GM18511 (cell line): ENCODE results near the gene UNC13A.

ENCODE experiments used
- ATAC-seq: cut with Tn5 transposase; IDR thresholded peaks from one replicate; pipeline ENCODE4 v1.9.1; 2021; ENCODE audit warnings: mild to moderate bottlenecking, moderate library complexity; ENCODE audit not compliant: unreplicated experiment

The UNC13A gene

GRCh38 chr19:17711851-17712250, 23.7 kb upstream of the UNC13A start:
- no peak for ATAC-seq

GRCh38 chr19:17706750-17707181, 18.6 kb upstream of the UNC13A start:
- no peak for ATAC-seq

- ATAC-seq, result no peak
Observed at GRCh38 chr19:17703824-17704463, 15.8 kb upstream of the UNC13A start.

GRCh38 chr19:17695198-17695597, 7.0 kb upstream of the UNC13A start:
- ATAC-seq, result no peak

GRCh38 chr19:17692566-17692965, 4.4 kb upstream of the UNC13A start:
- ATAC-seq, result no peak

- no peak for ATAC-seq
Observed at GRCh38 chr19:17688853-17689595, 870 bp upstream of the UNC13A start.

- no peak for ATAC-seq
Observed at GRCh38 chr19:17687141-17687856, 855 bp downstream of the UNC13A start.

- ATAC-seq, result no peak
Observed at GRCh38 chr19:17686592-17687024, 1.5 kb downstream of the UNC13A start.

GRCh38 chr19:17686023-17686521, 2.1 kb downstream of the UNC13A start:
- no peak for ATAC-seq

GRCh38 chr19:17685451-17686022, 2.6 kb downstream of the UNC13A start:
- no peak for ATAC-seq

GRCh38 chr19:17684256-17684655, 3.9 kb downstream of the UNC13A start:
- ATAC-seq, result no peak

- no peak for ATAC-seq
Observed at GRCh38 chr19:17683078-17683477, 5.1 kb downstream of the UNC13A start.

GRCh38 chr19:17682273-17682672, 5.9 kb downstream of the UNC13A start:
- no peak for ATAC-seq

- ATAC-seq, result no peak
Observed at GRCh38 chr19:17681505-17682125, 6.5 kb downstream of the UNC13A start.

- peak; percentile 60 for ATAC-seq
Observed at GRCh38 chr19:17680230-17680722, 7.9 kb downstream of the UNC13A start.

GRCh38 chr19:17679526-17680229, 8.5 kb downstream of the UNC13A start:
- no peak for ATAC-seq

- no peak for ATAC-seq
Observed at GRCh38 chr19:17678836-17679235, 9.3 kb downstream of the UNC13A start.

- no peak for ATAC-seq
Observed at GRCh38 chr19:17677002-17677401, 11.2 kb downstream of the UNC13A start.

GRCh38 chr19:17676295-17676694, 11.9 kb downstream of the UNC13A start:
- ATAC-seq, result no peak
